Measurements from ENCODE around the gene STAG1. TPM values are rescaled to one million over a fixed set of nuclear protein-coding genes. Genes with fewer than 3 reads are reported as not detected.

Gene STAG1
- total and polyA plus RNA-seq, 2 experiments from 2014 or later = 9.0 to 21.9 TPM

GRCh38 chr3:136532766-136533165, 219.4 kb downstream of the STAG1 start (continued):
- TF ChIP-seq ZNF462 (CRISPR knock-in tag; IDR thresholded peaks at IDR 0.05) (no peak), POLR2AphosphoS5 (IDR thresholded peaks at IDR 0.05; ENCODE audit: low read depth) (no peak), JUNB (IDR thresholded peaks at IDR 0.05; ENCODE audit: unreplicated experiment) (no peak), STAT1 (IDR thresholded peaks at IDR 0.05; ENCODE audit: unreplicated experiment) (no peak), EZH2 (IDR thresholded peaks at IDR 0.05; ENCODE audit: low read depth, unreplicated experiment) (no peak), ZNF114 (CRISPR knock-in tag; IDR thresholded peaks at IDR 0.05) (no peak)

DNA sequence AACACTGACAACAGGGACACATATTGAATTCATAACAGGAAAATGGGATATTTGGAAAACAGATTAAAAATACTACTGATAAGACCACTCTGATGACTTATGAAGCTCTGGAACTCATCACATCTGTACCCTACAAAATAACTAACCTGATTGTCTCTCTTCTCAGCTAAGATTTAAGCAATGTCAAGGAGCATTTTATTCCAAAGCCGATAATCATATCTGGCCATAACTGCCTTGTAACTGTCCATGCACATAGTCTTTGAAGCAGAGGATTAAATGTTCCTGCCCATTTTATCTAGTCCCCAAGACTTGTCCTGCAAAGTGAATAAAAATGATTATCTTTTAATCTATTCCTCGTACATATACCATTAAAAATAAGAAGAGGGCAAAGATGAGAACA, 234.1 kb downstream of the STAG1 start:
- no peak overlapping the region for H3K4me3 ChIP-seq
- Mint-ChIP-seq H3K4me3 (no peak overlapping the region), H3K4me1 (no peaks in the 10 kb centered on the region), H3K36me3 (ENCODE audit: low read depth) (no peaks in the 10 kb centered on the region; the same call in 2 of the 3 replicates), H3K27ac (no peak overlapping the region), H3K27me3 (ENCODE audit: insufficient read depth, low read depth, poor library complexity) (peaks cover under 1% of the 10 kb centered on the region), H3K9me3 (no peaks in the 10 kb centered on the region)
- H3K9me2 ChIP-seq (ENCODE audit: insufficient read depth) = no peaks in the 10 kb centered on the region
- H3K4me1 ChIP-seq (ENCODE audit: insufficient read depth) = no peaks in the 10 kb centered on the region
- DNase-seq (ENCODE audit: low spot score) = no peak
- no peak overlapping the region for H3K4me2 ChIP-seq
- no peaks in the 10 kb centered on the region for H3F3A ChIP-seq (replicated peaks; ENCODE audit: low read depth)
- no peaks in the 10 kb centered on the region for H3K27me3 ChIP-seq (ENCODE audit: insufficient read depth)
- H3K79me2 ChIP-seq (replicated peaks; ENCODE audit: insufficient read depth) = 0 out of 2 replicates have a peak, but pooled peaks cover 2% of the 10 kb centered on the region
- H4K20me1 ChIP-seq (replicated peaks; ENCODE audit: insufficient read depth) = no peaks in the 10 kb centered on the region
- H3K36me3 ChIP-seq (ENCODE audit: insufficient read depth) = no peaks in the 10 kb centered on the region
- no peak overlapping the region for H2AFZ ChIP-seq
- H3K27ac ChIP-seq (ENCODE audit: low read depth) = no peak overlapping the region
- no peak for ATAC-seq
- TF ChIP-seq JUNB (IDR thresholded peaks at IDR 0.05; ENCODE audit: unreplicated experiment) = no peak
- no peak for TF ChIP-seq EZH2phosphoT487 (IDR thresholded peaks at IDR 0.05; ENCODE audit: unreplicated experiment)
- TF ChIP-seq STAT1 (IDR thresholded peaks at IDR 0.05; ENCODE audit: unreplicated experiment) = no peak
- TF ChIP-seq ZNF114 (CRISPR knock-in tag; IDR thresholded peaks at IDR 0.05) = no peak
- no peak for TF ChIP-seq ETS1 (IDR thresholded peaks at IDR 0.05)
- no peak for TF ChIP-seq ZNF462 (CRISPR knock-in tag; IDR thresholded peaks at IDR 0.05)
- no peak for TF ChIP-seq CREB1 (CRISPR knock-in tag; IDR thresholded peaks at IDR 0.05; ENCODE audit: low read depth)
- TF ChIP-seq POLR2AphosphoS5 (IDR thresholded peaks at IDR 0.05; ENCODE audit: low read depth) = no peak
